C4-2B (cell line): Measurements from ENCODE around the gene MSX2.

ENCODE experiments used
- CTCF ChIP-seq: fragments of 450-650 bp; conservative IDR thresholded peaks from 2 replicates; pipeline ENCODE4 v1.5.1; 2017; ENCODE audit warnings: mild to moderate bottlenecking
- ZFX ChIP-seq: fragments of 450-650 bp; IDR thresholded peaks from 2 replicates; pipeline ENCODE4 v1.6.1; 2017

GRCh38 chr5:174675110-174675509 is 49.3 kb upstream of the MSX2 start:
- no peak for TF ChIP-seq CTCF
- TF ChIP-seq ZFX, result no peak
